Endodermal cell (in vitro differentiated cells): ENCODE measurements around the gene NSUN2. TPM values are rescaled to one million over a fixed set of nuclear protein-coding genes. Genes with fewer than 3 reads are reported as not detected.
A peak's percentile ranks its signal among the peaks of the same experiment; 100 is the strongest.

Experiments
- DNase-seq: peaks from one replicate; pipeline ENCODE4 v3.0.0-alpha.2; 2017
- H3K27ac ChIP-seq: 2 replicates; pipeline ENCODE4 v1.5.1; 2013; ENCODE audit warnings: mild to moderate bottlenecking, low read depth, low read length, moderate library complexity
- H3K27me3 ChIP-seq: 2 replicates; pipeline ENCODE4 v1.6.1; 2013; ENCODE audit warnings: mild to moderate bottlenecking, low read length, moderate library complexity; ENCODE audit not compliant: insufficient read depth, control insufficient read depth, poor library complexity, severe bottlenecking
- H3K36me3 ChIP-seq: 2 replicates; pipeline ENCODE4 v1.7.0; 2013; ENCODE audit warnings: mild to moderate bottlenecking, low read length, moderate library complexity; ENCODE audit not compliant: control insufficient read depth, insufficient read depth
- H3K4me1 ChIP-seq: one replicate; pipeline ENCODE4 v1.7.0; 2013; ENCODE audit warnings: low read length; ENCODE audit not compliant: control insufficient read depth, insufficient read depth
- H3K4me3 ChIP-seq: 2 replicates; pipeline ENCODE4 v1.5.1; 2013; ENCODE audit warnings: mild to moderate bottlenecking, low read length, moderate library complexity
- H3K9ac ChIP-seq: 2 replicates; pipeline ENCODE4 v1.6.1; 2013; ENCODE audit warnings: mild to moderate bottlenecking, low read length, moderate library complexity; ENCODE audit not compliant: poor library complexity, severe bottlenecking; ENCODE audit errors: extremely low read depth
- H3K9me3 ChIP-seq: 2 replicates; pipeline ENCODE4 v1.6.1; 2013; ENCODE audit warnings: mild to moderate bottlenecking, low read length, moderate library complexity; ENCODE audit not compliant: control insufficient read depth
- H3K27ac Mint-ChIP-seq: 2 replicates; pipeline ENCODE4 v1.8.0; 2020; ENCODE audit warnings: mixed read lengths
- H3K27me3 Mint-ChIP-seq: 2 replicates; pipeline ENCODE4 v1.8.0; 2021; ENCODE audit warnings: mild to moderate bottlenecking, mixed read lengths; ENCODE audit not compliant: insufficient read depth
- H3K36me3 Mint-ChIP-seq: 2 replicates; pipeline ENCODE4 v1.8.0; 2020; ENCODE audit warnings: low read depth, mixed read lengths
- H3K4me1 Mint-ChIP-seq: 2 replicates; pipeline ENCODE4 v1.8.0; 2020; ENCODE audit warnings: mixed read lengths
- H3K4me3 Mint-ChIP-seq: 2 replicates; pipeline ENCODE4 v1.8.0; 2020; ENCODE audit warnings: mild to moderate bottlenecking, moderate library complexity, mixed read lengths
- H3K9me3 Mint-ChIP-seq: 2 replicates; pipeline ENCODE4 v1.8.0; 2020; ENCODE audit warnings: mild to moderate bottlenecking, mixed read lengths
- WGBS, 2 experiments: methylation state at CpG; one replicate each; pipeline versions ENCODE4 v1.1.5 to v1.1.7; 2013; ENCODE audit warnings: missing lambda C conversion rate in 2 of 2, mixed read lengths in 1 of 2; ENCODE audit not compliant: insufficient coverage in 1 of 2, insufficient read length in 1 of 2; 5-methylcytosine and 5-hydroxymethylcytosine counted together
- total RNA-seq, 2 donors: library from RNA; stranded (reverse); fragmentation: NEBNext Ultra II Directional in 1 of 2; extraction: Animal tissue kit (Norgen Biotek cat#: 25700) in 1 of 2; gene quantifications; 2 replicates in 1 of 2; 3 replicates in 1 of 2; pipeline ENCODE4 v1.2.1, GENCODE V29; 2021
- TF ChIP-seq, protein P1 (sequence below): fragments of 200-600 bp; sonication (generic); conservative IDR thresholded peaks from 2 replicates; pipeline ENCODE4 v1.5.0; 2021; ENCODE audit warnings: antibody characterized with exemption, mild to moderate bottlenecking

Gene NSUN2
- total RNA-seq, 2 donors from 2014 or later = 71.8 to 90.8 TPM

DNA sequence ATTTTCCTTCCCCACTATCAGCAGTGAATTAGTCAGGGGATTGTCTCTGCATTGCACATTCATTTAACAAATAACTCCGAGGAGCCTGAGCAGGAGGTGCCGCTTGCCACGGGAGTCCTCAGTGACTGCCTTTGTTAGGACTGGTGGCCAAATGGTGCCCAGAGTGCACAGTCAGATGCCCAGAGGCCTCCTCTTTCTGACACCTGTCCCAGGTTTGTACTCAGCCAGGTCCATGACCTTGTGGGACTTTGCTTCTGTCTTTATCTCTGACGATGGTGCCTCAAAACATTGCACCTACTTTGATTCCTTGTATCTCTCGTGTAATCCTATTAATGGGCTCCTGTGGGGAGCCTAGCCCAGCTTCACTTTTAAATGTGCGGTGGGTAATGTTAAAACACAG is 4.7 kb upstream of the NSUN2 start:
- Histone ChIP-seq H3K9me3 (no peaks in the 10 kb centered on the region), H3K27me3 (no peaks in the 10 kb centered on the region), H3K27ac (no peak overlapping the region), H3K9ac (no peak overlapping the region), H3K36me3 (no peaks in the 10 kb centered on the region), H3K4me3 (no peak overlapping the region), H3K4me1 (peaks cover 7% of the 10 kb centered on the region)
- DNase-seq = no peak
- WGBS, 2 experiments = 76 to 95% methylated on average over 5 to 6 of the region's 6 CpGs
- no peaks in the 10 kb centered on the region for H3K36me3 Mint-ChIP-seq
- H3K4me3 Mint-ChIP-seq = no peak overlapping the region
- H3K4me1 Mint-ChIP-seq = peaks cover 24% of the 10 kb centered on the region
- no peaks in the 10 kb centered on the region for H3K9me3 Mint-ChIP-seq
- H3K27ac Mint-ChIP-seq = no peak overlapping the region
- TF ChIP-seq, protein P1, sequence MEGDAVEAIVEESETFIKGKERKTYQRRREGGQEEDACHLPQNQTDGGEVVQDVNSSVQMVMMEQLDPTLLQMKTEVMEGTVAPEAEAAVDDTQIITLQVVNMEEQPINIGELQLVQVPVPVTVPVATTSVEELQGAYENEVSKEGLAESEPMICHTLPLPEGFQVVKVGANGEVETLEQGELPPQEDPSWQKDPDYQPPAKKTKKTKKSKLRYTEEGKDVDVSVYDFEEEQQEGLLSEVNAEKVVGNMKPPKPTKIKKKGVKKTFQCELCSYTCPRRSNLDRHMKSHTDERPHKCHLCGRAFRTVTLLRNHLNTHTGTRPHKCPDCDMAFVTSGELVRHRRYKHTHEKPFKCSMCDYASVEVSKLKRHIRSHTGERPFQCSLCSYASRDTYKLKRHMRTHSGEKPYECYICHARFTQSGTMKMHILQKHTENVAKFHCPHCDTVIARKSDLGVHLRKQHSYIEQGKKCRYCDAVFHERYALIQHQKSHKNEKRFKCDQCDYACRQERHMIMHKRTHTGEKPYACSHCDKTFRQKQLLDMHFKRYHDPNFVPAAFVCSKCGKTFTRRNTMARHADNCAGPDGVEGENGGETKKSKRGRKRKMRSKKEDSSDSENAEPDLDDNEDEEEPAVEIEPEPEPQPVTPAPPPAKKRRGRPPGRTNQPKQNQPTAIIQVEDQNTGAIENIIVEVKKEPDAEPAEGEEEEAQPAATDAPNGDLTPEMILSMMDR = no peak
- peaks cover 18% of the 10 kb centered on the region for H3K27me3 Mint-ChIP-seq

DNA sequence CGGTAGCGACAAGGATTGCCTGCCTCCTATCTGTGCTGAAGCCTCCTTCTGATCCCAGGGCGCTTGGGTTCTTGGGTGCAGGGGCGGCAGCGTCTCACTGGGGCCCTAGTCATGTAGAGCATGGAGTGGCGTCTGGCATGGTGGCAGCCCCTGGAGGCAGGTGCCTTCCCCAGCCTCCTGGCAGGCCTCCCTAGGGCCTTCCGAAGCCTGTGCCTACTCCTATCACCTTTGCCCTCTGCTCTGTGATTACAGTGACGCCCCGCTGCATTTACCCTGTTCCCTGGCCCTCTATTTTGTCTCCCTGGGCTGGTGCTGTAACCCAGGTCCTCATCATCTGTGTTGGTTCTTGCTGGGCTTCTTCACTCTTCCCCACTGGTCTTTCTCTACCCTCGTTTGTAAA is 4.2 kb upstream of the NSUN2 start:
- Histone ChIP-seq H3K36me3 (no peaks in the 10 kb centered on the region), H3K27ac (no peak overlapping the region), H3K4me3 (no peak overlapping the region), H3K9me3 (no peaks in the 10 kb centered on the region), H3K9ac (no peak overlapping the region), H3K4me1 (peaks cover 7% of the 10 kb centered on the region), H3K27me3 (no peaks in the 10 kb centered on the region)
- 88 to 91% methylated on average over 5 to 10 of the region's 10 CpGs for WGBS, 2 experiments
- Mint-ChIP-seq H3K36me3 (no peaks in the 10 kb centered on the region), H3K4me1 (peaks cover 27% of the 10 kb centered on the region), H3K9me3 (no peaks in the 10 kb centered on the region), H3K27ac (peak overlapping the region; percentile 7), H3K4me3 (no peak overlapping the region), H3K27me3 (peaks cover 18% of the 10 kb centered on the region)
- no peak for DNase-seq
- TF ChIP-seq, protein P1 = no peak

DNA sequence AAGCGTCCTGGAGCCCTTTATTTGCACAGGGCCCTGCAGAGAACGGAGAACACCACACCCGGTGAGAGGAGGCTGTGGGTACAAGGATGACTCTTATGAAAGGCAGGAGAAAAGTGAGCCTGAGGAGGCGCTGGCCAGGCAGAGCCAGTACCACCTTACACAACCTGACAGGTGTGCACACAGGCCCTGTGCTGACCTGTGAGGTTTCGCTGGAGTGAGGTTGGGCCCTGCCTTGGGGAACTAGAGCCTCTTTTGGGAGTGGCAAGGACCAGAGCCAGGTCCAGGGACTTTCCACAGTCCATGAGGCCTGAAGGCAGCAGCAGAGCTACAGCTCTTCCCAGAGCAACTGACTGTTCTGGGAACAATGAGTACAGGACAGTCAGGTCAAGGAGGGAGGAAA is 3.4 kb upstream of the NSUN2 start:
- Histone ChIP-seq H3K4me3 (no peak overlapping the region), H3K27me3 (no peaks in the 10 kb centered on the region), H3K9ac (no peak overlapping the region), H3K36me3 (peaks cover 3% of the 10 kb centered on the region), H3K9me3 (no peaks in the 10 kb centered on the region), H3K4me1 (peaks cover 7% of the 10 kb centered on the region), H3K27ac (no peak overlapping the region)
- WGBS, 2 experiments = 60 to 88% methylated on average over 2 to 5 of the region's 5 CpGs
- Mint-ChIP-seq H3K4me1 (peaks cover 28% of the 10 kb centered on the region), H3K9me3 (no peaks in the 10 kb centered on the region), H3K36me3 (peaks cover 3% of the 10 kb centered on the region), H3K27me3 (peaks cover 18% of the 10 kb centered on the region), H3K4me3 (no peak overlapping the region), H3K27ac (no peak overlapping the region)
- TF ChIP-seq, protein P1 = no peak
- no peak for DNase-seq
